Measurements from ENCODE around the gene CAMSAP3.
"Not testable (repeated sequence)": the region's sequence is repeated elsewhere in the genome, so short reads cannot be mapped to it uniquely, and the experiment has no call there.

DNA sequence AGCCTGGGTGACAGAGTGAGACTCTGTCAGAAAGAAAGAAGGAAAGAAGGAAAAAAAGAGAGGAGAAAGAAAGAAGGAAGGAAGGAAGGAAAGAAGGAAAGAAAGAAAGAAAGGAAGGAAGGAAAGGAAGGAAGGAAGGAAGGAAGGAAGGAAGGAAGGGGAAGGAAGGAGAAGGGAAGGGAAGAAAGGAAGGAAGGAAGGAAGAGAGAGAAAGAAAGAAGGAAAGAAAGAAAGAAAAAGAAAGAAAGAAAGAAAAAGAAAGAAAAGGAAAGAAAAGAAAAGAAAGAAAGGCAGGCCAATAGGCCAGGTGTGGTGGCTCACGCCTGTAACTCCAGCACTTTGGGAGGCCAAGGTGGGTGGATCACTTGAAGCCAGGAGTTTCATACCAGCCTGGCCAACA is 18.2 kb upstream of the CAMSAP3 start:
- TF ChIP-seq, protein P1, sequence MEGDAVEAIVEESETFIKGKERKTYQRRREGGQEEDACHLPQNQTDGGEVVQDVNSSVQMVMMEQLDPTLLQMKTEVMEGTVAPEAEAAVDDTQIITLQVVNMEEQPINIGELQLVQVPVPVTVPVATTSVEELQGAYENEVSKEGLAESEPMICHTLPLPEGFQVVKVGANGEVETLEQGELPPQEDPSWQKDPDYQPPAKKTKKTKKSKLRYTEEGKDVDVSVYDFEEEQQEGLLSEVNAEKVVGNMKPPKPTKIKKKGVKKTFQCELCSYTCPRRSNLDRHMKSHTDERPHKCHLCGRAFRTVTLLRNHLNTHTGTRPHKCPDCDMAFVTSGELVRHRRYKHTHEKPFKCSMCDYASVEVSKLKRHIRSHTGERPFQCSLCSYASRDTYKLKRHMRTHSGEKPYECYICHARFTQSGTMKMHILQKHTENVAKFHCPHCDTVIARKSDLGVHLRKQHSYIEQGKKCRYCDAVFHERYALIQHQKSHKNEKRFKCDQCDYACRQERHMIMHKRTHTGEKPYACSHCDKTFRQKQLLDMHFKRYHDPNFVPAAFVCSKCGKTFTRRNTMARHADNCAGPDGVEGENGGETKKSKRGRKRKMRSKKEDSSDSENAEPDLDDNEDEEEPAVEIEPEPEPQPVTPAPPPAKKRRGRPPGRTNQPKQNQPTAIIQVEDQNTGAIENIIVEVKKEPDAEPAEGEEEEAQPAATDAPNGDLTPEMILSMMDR (IDR thresholded peaks at IDR 0.05), result not testable (repeated sequence)
- not testable (repeated sequence) for TF ChIP-seq POLR2A (IDR thresholded peaks at IDR 0.05)

Data from body of pancreas (tissue), 4 donors.